ENCODE measurements around the gene THAP7. TPM values are rescaled to one million over a fixed set of nuclear protein-coding genes. Genes with fewer than 3 reads are reported as not detected.

THAP7 gene
- total RNA-seq, 2 donors from 2014 or later, result 29.5 to 31.2 TPM

DNA sequence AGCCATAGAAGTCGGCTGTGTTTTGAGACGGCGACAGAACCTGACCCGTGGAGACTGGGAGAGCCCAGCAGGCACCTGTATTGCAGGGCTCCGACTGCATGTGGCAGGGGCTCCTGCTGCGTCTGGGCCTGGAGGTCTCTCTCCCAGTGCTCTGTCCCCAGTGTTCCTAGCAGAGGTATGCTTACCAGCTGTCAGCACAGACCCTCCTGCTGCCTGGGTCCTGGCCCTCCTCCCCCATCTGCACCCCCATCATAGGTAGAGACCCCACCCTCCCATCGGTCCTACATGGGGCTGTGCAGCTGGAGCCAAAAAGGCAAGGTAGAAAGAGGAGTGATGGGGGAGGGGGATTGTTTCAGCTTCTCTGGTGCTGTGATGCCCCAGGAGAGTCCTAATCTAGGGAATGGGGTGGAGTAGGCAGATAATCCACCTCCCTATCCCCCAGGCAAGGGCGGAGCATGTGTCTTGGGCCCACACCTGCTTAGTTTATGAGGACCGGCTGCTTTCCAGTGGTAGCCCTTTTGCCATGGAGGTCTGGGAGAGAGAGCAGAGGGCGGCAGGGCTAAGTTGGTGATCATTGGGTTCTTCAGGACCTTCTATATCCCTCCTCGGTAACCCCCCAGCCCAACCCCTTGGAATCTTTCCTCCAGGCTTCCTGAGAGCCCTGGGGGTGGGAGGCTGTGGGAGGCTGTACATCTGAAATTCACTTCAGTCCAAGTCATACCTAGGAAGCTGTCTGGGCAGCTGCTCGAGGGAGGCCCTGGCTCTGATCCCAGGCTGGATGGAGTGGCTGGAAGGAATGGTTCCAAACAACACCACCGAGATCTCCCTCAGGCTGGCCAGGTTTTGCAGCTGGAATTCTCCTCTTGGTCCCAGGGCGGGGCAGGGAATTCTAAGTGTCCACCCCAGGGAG lies 25.1 kb upstream of the THAP7 start:
- DNase-seq (no peak), ATAC-seq (replicated peaks in 1 of 2) (no peak)
- Mint-ChIP-seq H3K36me3 (ENCODE audit: insufficient read depth in 2 of 2) (no peaks in the 10 kb centered on the region), H3K27me3 (ENCODE audit: low read depth) (peaks cover 13% of the 10 kb centered on the region), H3K4me3 (no peak overlapping the region), H3K9me3 (no peaks in the 10 kb centered on the region), H3K4me1 (ENCODE audit: low read depth) (peaks cover 14% of the 10 kb centered on the region), H3K27ac (no peak overlapping the region)

DNA sequence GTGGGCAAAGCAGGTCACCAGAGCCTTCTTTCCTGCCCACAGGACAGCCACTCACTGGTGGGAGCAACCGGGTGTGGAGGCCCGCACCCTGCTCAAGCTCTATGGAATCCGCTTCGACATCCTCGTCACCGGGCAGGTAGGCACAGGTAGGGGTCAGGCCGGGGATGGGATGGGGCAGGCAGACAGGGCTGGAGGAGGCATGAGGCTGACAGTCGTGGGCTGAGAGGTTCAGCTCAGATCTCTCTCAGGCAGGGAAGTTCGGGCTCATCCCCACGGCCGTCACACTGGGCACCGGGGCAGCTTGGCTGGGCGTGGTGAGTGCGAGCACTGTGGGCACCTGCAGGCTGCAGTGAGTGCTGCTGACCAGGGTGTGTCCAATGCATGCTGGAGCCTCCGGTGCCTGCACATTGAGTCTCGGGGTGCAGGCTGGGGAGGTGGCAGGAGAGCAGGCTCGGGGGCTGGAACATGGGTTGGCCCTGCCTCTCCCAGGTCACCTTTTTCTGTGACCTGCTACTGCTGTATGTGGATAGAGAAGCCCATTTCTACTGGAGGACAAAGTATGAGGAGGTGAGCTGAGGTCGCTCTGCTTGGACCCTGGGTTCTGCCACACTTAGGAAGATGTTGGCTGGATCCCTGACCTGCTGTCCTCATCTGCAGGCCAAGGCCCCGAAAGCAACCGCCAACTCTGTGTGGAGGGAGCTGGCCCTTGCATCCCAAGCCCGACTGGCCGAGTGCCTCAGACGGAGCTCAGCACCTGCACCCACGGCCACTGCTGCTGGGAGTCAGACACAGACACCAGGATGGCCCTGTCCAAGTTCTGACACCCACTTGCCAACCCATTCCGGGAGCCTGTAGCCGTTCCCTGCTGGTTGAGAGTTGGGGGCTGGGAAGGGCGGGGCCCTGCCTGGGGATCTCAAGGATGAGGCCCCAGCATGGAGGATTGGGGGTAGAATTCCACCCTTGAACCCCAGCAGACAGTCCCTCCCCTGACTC lies 24.1 kb upstream of the THAP7 start:
- ATAC-seq (replicated peaks in 1 of 2), result no peak
- Mint-ChIP-seq H3K4me1 (ENCODE audit: low read depth) (peaks cover 14% of the 10 kb centered on the region), H3K27ac (no peak overlapping the region), H3K4me3 (no peak overlapping the region), H3K36me3 (ENCODE audit: insufficient read depth in 2 of 2) (no peaks in the 10 kb centered on the region), H3K27me3 (ENCODE audit: low read depth) (peaks cover 12% of the 10 kb centered on the region), H3K9me3 (no peaks in the 10 kb centered on the region)
- DNase-seq, result no peak

DNA sequence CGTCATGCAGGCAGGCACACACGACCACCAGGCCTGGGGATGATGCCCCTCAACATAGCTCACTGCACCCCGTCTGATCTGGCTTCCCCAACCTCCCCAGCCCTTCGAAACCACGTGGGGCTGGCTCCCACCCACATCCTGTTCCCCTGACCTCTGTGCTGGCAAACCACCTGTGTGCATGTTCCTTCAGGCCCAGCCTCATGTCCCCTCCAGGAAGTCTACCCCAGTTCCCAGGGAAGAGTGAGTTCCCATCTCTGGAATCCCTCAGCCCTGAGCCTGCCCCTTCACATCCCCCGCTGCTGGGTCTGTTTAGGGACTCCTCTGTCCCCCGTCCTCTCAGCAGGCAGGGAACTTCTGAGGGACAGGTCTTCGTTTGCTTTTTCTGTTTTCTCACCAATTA lies 23.3 kb upstream of the THAP7 start:
- DNase-seq, result peak in 1 of 2 donors; percentile 29

DNA sequence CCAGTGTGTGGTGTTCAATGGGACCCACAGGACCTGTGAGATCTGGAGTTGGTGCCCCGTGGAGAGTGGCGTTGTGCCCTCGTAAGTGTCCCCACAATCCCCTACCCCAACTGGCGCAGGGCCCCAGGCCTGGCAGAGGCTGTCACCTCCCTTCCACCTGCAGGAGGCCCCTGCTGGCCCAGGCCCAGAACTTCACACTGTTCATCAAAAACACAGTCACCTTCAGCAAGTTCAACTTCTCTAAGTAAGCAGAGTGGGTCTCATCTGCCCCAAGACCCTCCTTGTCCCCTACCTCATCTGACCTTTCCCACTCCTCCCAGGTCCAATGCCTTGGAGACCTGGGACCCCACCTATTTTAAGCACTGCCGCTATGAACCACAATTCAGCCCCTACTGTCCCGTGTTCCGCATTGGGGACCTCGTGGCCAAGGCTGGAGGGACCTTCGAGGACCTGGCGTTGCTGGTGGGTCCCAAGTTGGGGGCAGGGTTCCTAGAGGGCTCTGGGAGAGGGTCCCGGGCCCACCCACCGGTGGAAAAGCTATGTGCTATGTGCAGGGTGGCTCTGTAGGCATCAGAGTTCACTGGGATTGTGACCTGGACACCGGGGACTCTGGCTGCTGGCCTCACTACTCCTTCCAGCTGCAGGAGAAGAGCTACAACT lies 21.2 kb upstream of the THAP7 start:
- Mint-ChIP-seq H3K4me1 (ENCODE audit: low read depth) (peaks cover 14% of the 10 kb centered on the region), H3K27me3 (ENCODE audit: low read depth) (no peaks in the 10 kb centered on the region), H3K27ac (no peak overlapping the region), H3K36me3 (ENCODE audit: insufficient read depth in 2 of 2) (no peaks in the 10 kb centered on the region), H3K9me3 (no peaks in the 10 kb centered on the region), H3K4me3 (no peak overlapping the region)
- ATAC-seq (replicated peaks in 1 of 2) (no peak), DNase-seq (no peak)

More for the DNA sequence above, 23.3 kb upstream of the THAP7 start:
- Mint-ChIP-seq H3K4me3 (no peak overlapping the region), H3K4me1 (ENCODE audit: low read depth) (peaks cover 14% of the 10 kb centered on the region), H3K36me3 (ENCODE audit: insufficient read depth in 2 of 2) (no peaks in the 10 kb centered on the region), H3K27me3 (ENCODE audit: low read depth) (peaks cover 6% of the 10 kb centered on the region), H3K9me3 (no peaks in the 10 kb centered on the region), H3K27ac (no peak overlapping the region)
- peak; percentile 36 to 41 for ATAC-seq (replicated peaks in 1 of 2)

DNA sequence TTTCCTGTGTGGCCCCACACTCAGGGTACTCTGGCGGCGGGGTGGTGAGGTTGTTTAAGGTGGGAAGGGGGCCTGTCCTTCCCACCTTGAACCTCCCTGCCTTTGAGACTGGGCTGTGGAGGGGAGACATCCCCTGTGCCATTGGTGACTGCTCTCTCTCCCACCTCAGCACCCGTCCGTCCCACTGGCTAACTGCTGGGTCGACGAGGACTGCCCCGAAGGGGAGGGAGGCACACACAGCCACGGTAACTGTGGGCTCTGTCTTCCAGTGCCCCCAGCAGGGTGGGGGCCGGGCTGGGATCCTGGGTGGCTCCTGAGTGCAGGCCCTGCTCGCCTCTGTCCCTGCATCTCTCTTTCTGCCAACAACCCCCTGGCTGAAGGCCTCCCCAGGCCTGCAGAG lies 20.6 kb upstream of the THAP7 start:
- Mint-ChIP-seq H3K9me3 (no peaks in the 10 kb centered on the region), H3K27me3 (ENCODE audit: low read depth) (no peaks in the 10 kb centered on the region), H3K4me1 (ENCODE audit: low read depth) (peaks cover 14% of the 10 kb centered on the region), H3K36me3 (ENCODE audit: insufficient read depth in 2 of 2) (no peaks in the 10 kb centered on the region), H3K4me3 (no peak overlapping the region), H3K27ac (no peak overlapping the region)
- ATAC-seq (replicated peaks in 1 of 2) (no peak), DNase-seq (no peak)

DNA sequence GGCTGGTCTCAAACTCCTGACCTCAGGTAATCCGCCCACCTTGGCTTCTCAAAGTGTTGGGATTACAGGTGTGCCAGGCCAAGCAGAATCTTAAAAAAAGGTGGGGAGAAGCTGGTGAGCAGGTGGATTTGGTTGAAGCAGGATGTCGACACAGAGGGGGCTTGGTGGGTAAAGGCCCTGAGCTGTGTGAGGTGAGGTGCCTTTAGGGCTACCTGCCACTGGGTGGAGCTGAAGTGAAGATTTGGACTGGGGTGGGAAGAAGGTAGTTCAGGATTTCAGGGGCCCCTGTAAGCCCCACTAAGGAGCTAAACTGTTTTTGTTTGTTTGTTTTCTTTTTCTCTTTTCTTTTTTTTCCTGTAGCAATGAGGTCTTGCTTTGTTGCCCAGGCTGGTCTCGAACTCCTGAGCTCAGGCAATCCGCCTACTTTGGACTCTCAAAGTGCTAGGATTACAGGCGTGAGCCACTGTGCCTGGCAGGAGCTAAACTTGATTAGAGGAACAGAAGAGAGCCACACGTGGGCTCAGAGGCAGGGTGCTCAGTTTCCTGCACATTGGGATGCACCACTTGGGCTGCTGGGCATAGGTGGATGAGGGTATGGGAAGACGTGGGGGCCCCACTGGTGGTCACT lies 19.0 kb upstream of the THAP7 start:
- Mint-ChIP-seq H3K4me3 (no peak overlapping the region), H3K4me1 (ENCODE audit: low read depth) (peaks cover 12% of the 10 kb centered on the region), H3K9me3 (no peaks in the 10 kb centered on the region), H3K27ac (no peak overlapping the region), H3K27me3 (ENCODE audit: low read depth) (no peaks in the 10 kb centered on the region), H3K36me3 (ENCODE audit: insufficient read depth in 2 of 2) (no peaks in the 10 kb centered on the region)
- DNase-seq (peak in 1 of 2 donors; percentile 35), ATAC-seq (replicated peaks in 1 of 2) (peak in 1 of 2 donors; percentile 51)

DNA sequence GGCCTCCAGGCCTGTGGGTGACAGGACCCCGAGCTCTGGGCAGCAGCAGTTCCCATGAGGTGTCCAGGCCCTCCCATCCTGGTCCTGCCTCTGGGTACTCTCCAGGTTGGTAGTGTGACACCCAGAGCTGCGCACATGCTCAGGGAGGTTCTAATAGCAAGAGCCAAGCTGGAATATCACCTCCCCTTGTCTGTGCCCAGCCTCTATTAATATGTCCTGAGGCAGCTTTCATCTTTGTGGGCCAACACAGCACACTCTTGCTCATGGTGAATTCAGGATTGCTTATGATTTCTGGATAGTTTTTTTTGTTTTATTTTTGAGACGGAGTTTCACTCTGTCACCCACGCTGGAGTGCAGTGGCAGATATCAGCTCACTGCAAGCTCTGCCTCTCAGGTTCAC lies 16.4 kb upstream of the THAP7 start:
- H3K4me3 Mint-ChIP-seq, result no peak overlapping the region
- H3K27me3 Mint-ChIP-seq (ENCODE audit: low read depth), result no peaks in the 10 kb centered on the region
- H3K4me1 Mint-ChIP-seq (ENCODE audit: low read depth), result peaks cover 22% of the 10 kb centered on the region
- no peak overlapping the region for H3K27ac Mint-ChIP-seq
- DNase-seq (no peak), ATAC-seq (replicated peaks in 1 of 2) (no peak)
- no peaks in the 10 kb centered on the region for H3K9me3 Mint-ChIP-seq
- no peaks in the 10 kb centered on the region for H3K36me3 Mint-ChIP-seq (ENCODE audit: insufficient read depth in 2 of 2)

DNA sequence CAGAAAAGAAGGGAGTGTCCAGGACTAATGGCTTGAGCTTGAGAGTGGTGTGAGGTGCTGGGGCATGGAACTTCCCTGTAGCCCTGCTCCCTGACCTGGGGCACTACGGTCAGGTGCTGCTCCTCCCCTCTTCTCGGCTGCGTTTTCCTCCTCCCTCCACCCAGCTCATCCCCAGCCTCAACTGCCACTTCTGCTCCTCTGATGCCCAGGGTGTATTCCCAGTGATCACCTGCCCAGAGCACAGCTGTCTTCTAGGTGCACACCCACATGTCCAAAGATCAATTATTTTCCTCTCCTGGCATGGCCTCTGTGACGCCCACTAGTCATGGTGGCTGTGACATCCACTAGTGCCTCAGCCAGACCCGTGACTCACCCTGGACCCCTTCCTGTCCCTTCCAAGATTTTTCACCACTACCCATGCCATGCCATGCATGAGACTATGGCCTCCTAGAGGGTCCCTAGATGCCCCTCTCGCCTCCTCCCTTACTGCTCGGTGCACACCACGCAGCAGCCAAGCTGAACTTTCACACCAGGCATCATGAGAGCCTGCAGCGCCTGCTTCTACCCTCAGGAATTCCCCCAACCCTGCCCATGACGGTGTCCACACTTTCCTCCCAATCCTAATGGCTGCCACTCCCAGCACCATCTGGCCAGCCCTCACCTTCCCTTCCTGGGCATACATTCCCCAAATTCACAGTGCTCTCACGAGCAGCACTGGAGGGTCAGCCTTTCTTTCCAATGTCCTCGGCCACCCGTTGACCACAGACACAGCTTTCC lies 14.9 kb upstream of the THAP7 start:
- ATAC-seq (replicated peaks in 1 of 2) (no peak), DNase-seq (no peak)
- Mint-ChIP-seq H3K9me3 (no peaks in the 10 kb centered on the region), H3K4me1 (ENCODE audit: low read depth) (peaks cover 23% of the 10 kb centered on the region), H3K27ac (no peak overlapping the region), H3K27me3 (ENCODE audit: low read depth) (no peaks in the 10 kb centered on the region), H3K4me3 (no peak overlapping the region), H3K36me3 (ENCODE audit: insufficient read depth in 2 of 2) (no peaks in the 10 kb centered on the region)

DNA sequence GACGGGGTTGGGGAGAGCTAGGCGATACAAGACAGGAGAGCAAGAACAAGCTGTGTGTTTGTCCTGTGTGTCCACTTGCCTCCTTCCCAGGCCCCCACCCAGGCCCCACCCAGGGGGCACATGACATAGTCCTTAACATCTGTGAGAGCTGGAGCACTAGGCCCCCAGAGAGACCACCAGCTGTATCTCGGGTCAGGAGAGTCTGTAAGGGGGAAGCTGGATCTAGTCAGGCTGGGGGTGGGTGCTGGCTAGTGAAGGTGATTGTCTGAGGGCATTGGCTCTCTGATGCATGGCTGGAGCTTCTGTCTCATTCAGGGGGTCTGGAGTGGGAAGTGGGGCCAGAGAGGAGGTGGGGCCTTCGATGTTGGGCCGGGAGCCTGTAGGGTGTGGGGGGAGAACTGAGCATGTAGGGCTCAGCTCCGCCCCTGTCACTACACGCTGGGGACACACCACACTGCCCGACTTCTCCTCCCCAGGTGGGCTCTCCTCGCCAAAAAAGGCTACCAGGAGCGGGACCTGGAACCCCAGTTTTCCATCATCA lies 13.6 kb upstream of the THAP7 start:
- H3K9me3 Mint-ChIP-seq, result no peaks in the 10 kb centered on the region
- DNase-seq (no peak), ATAC-seq (replicated peaks in 1 of 2) (no peak)
- peaks cover 23% of the 10 kb centered on the region for H3K4me1 Mint-ChIP-seq (ENCODE audit: low read depth)
- no peaks in the 10 kb centered on the region for H3K27me3 Mint-ChIP-seq (ENCODE audit: low read depth)
- H3K4me3 Mint-ChIP-seq, result peak overlapping the region; percentile 90 to 94
- no peaks in the 10 kb centered on the region for H3K36me3 Mint-ChIP-seq (ENCODE audit: insufficient read depth in 2 of 2)
- H3K27ac Mint-ChIP-seq, result no peak overlapping the region

DNA sequence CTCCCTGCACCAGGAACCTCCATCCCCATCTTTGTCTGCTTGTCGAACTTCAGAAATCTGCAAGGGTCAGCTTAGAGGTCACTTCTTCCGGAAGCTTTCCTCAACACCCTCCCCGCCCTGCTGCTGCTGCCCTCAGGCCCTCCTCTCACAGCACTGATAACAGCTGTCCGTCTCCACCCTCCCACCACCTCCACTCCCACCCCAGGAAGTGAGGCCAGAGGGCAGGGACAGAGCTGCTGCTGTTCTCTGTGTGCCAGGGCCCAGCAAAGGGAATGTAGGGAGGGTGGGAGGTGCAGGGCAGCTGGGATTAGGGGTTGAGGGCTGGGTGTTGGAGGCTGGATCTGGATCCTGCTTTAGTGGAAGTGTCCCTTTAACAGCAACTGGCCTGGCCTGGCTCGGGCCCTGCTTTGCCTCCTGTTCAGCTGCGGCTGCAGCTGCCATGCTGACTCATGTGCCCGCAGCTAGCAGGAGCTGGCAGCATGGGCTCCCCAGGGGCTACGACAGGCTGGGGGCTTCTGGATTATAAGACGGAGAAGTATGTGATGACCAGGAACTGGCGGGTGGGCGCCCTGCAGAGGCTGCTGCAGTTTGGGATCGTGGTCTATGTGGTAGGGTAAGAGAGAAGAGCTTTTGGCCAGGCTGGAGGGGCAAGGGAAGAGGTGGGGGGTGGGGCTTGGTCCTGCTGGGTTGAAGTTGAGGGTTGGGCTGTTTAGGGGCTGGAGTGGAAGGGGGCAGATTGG lies 13.0 kb upstream of the THAP7 start, which contains the start of gene P2RX6:
Gene P2RX6 (plus strand): TSS at position 440 of the 740 bp plus-strand sequence. CDS start 10 bp downstream, at position 450.
- H3K9me3 Mint-ChIP-seq, result no peaks in the 10 kb centered on the region
- DNase-seq (no peak), ATAC-seq (replicated peaks in 1 of 2) (no peak)
- no peaks in the 10 kb centered on the region for H3K36me3 Mint-ChIP-seq (ENCODE audit: insufficient read depth in 2 of 2)
- H3K27ac Mint-ChIP-seq, result no peak within 1 kb of the TSS
- H3K27me3 Mint-ChIP-seq (ENCODE audit: low read depth), result no peaks in the 10 kb centered on the region
- H3K4me1 Mint-ChIP-seq (ENCODE audit: low read depth), result peaks cover 23% of the 10 kb centered on the region
- peak within 1 kb of the TSS; percentile 90 to 94 for H3K4me3 Mint-ChIP-seq

DNA sequence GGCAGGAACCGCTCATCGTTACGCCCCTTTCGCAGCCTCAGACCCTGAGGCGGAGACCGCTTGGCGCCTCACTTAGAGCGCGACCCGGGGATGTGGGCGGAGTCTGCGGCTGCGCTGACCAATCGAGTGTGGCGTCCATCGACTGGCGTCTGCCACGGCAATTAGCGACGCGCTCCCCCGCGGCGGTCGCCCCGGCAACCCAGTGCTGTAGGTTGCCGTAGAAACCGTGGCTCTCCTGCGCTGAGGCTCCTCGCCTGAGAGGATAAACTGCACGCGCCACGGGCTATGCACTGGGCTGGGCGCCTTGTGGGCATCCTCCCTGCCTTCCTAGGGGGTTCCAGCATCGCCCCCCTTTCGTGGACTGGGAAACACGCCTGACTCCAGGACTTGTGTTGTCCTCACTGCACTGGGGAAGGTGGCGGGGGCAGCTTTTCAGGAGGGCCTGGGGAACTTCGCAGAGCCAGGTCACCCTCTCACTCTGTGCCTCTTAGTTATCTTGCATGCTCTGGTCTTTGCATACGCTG lies 12.3 kb upstream of the THAP7 start:
- peak overlapping the region; percentile 90 to 94 for H3K4me3 Mint-ChIP-seq
- H3K36me3 Mint-ChIP-seq (ENCODE audit: insufficient read depth in 2 of 2), result no peaks in the 10 kb centered on the region
- no peaks in the 10 kb centered on the region for H3K9me3 Mint-ChIP-seq
- H3K4me1 Mint-ChIP-seq (ENCODE audit: low read depth), result peaks cover 23% of the 10 kb centered on the region
- ATAC-seq (replicated peaks in 1 of 2) (peak; percentile 97 to 98), DNase-seq (peak; percentile 88 to 91)
- no peak overlapping the region for H3K27ac Mint-ChIP-seq
- no peaks in the 10 kb centered on the region for H3K27me3 Mint-ChIP-seq (ENCODE audit: low read depth)
